GM19328 (cell line): ENCODE results near the gene EDN1.
"Not testable (repeated sequence)": the region's sequence is repeated elsewhere in the genome, so short reads cannot be mapped to it uniquely, and the experiment has no call there.

ENCODE experiments used
- ATAC-seq: cut with Tn5 transposase; IDR thresholded peaks from one replicate; pipeline ENCODE4 v1.9.1; 2021; ENCODE audit warnings: mild to moderate bottlenecking, moderate library complexity; ENCODE audit not compliant: unreplicated experiment

EDN1 gene

GRCh38 chr6:12293931-12294807 lies 4.0 kb downstream of the EDN1 start:
- no peak for ATAC-seq

DNA sequence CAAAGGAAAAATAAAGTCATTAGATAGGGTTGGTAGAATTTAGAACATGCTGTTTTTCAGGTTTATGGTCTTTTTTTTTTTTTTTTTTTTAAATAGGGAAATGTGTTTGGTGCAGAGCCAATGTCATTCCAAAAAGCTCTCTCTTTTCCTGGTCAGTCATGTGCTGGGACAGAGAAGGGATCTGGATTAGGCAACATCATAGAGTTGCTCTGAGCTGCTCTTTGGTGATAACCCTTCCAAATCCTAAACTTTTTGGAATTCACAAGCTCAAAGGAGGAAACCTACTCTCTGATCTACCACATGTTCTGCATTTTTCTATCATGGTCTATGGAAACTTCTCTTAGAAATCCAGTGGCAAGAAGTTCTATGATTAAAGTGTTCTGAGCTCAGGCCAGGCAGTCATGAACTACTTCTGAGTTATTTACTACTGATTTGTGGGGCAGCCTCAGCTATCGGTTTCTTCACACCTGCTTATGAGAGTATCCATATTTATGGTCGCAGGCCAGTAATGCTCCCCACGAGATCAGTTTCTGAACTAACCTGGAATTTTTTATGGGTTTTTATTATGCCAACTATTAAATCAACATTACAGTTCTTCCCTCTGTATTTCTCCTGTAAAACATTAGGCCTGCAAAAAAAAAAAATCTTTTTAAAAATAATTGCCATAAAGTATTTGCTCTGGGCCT lies 4.8 kb downstream of the EDN1 start:
- no peak for ATAC-seq

DNA sequence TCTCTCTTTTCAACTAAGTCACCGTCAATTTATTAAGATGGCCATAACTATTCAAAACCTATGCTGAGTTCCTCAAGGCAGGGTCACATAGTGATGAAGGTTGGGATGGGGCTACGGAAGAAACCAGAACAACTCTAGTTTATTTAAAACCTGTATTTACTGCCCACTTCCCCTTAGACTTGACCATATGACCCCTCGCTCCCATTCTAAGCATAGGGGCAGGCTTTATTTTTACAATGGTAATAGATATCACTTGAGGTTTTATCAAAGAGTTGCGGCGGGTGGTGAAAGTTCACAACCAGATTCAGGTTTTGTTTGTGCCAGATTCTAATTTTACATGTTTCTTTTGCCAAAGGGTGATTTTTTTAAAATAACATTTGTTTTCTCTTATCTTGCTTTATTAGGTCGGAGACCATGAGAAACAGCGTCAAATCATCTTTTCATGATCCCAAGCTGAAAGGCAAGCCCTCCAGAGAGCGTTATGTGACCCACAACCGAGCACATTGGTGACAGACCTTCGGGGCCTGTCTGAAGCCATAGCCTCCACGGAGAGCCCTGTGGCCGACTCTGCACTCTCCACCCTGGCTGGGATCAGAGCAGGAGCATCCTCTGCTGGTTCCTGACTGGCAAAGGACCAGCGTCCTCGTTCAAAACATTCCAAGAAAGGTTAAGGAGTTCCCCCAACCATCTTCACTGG lies 5.5 kb downstream of the EDN1 start:
- ATAC-seq: no peak

DNA sequence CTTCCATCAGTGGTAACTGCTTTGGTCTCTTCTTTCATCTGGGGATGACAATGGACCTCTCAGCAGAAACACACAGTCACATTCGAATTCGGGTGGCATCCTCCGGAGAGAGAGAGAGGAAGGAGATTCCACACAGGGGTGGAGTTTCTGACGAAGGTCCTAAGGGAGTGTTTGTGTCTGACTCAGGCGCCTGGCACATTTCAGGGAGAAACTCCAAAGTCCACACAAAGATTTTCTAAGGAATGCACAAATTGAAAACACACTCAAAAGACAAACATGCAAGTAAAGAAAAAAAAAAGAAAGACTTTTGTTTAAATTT lies 6.1 kb downstream of the EDN1 start:
- ATAC-seq: no peak

DNA sequence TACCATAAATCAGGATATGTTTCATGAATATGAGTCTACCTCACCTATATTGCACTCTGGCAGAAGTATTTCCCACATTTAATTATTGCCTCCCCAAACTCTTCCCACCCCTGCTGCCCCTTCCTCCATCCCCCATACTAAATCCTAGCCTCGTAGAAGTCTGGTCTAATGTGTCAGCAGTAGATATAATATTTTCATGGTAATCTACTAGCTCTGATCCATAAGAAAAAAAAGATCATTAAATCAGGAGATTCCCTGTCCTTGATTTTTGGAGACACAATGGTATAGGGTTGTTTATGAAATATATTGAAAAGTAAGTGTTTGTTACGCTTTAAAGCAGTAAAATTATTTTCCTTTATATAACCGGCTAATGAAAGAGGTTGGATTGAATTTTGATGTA lies 6.4 kb downstream of the EDN1 start:
- no peak for ATAC-seq

DNA sequence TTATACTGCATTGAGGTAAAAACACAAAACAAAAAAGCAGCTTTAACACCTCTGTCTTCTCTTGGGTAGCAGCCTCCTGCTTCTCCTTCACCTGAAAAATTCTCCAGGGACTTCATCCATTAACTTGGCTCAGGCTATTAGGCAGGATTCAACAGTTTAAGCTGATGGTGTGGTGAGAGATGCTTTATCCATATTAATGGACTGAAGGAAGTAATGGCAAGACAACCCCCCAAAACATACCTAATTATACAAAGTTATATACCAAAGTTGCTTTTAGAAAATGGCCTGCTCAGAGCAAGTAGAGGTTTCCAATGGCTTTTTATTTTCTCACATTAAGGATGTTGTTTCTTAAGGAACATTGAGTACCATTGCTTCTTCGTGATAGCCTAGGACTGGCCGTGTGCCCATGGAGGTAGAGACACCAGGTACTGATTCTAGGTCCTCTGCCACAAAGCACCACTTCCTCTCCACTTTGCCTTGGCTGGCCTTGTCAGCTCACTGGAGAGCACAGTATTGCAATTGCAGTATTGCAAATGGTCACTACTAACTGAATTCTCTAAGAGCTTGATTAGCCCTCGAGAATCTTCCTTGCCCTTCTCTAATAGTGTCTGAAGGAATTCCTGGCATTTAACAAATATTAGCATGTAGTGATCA lies 7.3 kb downstream of the EDN1 start:
- no peak for ATAC-seq

- ATAC-seq: no peak
Measured at GRCh38 chr6:12298017-12298978, 8.1 kb downstream of the EDN1 start.

GRCh38 chr6:12298995-12299394 lies 8.8 kb downstream of the EDN1 start:
- ATAC-seq: no peak

DNA sequence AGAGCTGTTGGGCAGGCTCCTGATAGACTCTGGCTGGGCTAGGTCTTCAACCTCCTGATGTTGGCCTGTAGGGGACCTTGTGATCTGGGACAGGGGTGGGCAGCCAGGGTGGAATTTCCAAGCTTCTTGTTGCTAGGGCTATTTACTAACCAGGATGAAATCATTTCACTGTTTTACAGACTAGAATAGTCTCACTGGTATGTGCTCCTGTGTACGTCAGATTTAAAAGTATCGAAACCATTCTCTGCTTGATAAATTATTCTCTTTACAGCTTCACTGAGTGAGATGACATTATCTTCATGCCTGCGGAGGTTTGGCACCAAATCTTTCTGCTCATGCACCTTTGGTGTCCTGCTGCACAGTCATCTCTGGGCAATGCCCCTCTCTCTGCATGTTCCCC lies 10.9 kb downstream of the EDN1 start:
- no peak for ATAC-seq

- ATAC-seq: no peak
Measured at GRCh38 chr6:12304487-12304886, 14.3 kb downstream of the EDN1 start.

- no peak for ATAC-seq
Measured at GRCh38 chr6:12309070-12309469, 18.9 kb downstream of the EDN1 start.

- ATAC-seq: no peak
Measured at GRCh38 chr6:12311106-12311505, 20.9 kb downstream of the EDN1 start.

- ATAC-seq: no peak
Measured at GRCh38 chr6:12312736-12313135, 22.6 kb downstream of the EDN1 start.

- ATAC-seq: no peak
Measured at GRCh38 chr6:12313306-12313991, 23.3 kb downstream of the EDN1 start.

DNA sequence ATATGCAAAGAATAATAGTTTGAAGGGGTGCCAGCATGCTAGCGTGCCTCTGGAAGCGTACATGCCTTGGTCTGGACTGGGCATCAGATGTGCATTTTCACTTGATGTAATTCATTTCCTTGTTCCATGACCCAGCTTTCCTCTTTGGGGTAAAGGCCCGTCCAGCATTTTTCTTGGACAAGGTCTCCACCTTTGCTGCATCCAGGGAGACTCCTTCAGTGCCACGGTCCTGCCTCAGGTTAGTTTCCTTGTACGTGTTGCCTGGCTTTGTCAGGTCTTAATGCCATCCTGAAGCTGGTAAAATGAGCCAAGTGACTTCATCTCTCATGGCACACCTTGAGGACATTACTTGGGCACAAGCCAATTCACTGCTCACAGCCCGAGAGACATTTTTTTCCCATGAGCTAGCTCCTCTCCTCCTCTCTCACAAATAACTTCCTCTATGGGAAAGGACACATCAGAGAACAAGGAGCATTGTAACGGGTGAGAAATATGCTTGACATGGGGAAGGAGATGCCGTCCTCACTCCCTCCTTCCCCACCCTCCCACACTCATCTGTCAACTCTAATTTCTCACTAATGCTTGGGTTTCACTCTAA lies 23.9 kb downstream of the EDN1 start:
- no peak for ATAC-seq

DNA sequence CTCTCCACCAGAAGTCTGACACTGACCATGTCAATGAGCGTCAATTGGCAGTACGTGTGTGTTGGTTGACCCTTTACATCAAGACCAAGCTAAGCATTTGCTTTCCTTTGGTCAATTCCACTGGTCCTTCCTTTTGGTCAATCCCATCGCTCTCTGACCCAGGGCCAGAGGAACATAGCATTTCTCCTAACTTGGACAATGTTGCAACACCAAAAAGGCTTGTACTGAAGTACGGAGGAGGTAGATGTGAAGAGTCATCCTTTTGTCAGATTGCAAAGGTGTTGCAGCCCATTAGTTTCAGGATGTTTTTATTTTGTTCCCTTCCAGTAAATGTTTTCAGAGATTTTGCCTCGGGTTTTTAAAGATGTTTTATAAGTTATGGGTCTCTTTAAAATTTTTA lies 24.6 kb downstream of the EDN1 start:
- no peak for ATAC-seq

- no peak for ATAC-seq
Measured at GRCh38 chr6:12315292-12316081, 25.3 kb downstream of the EDN1 start.

GRCh38 chr6:12318749-12319148 lies 28.6 kb downstream of the EDN1 start:
- no peak for ATAC-seq

DNA sequence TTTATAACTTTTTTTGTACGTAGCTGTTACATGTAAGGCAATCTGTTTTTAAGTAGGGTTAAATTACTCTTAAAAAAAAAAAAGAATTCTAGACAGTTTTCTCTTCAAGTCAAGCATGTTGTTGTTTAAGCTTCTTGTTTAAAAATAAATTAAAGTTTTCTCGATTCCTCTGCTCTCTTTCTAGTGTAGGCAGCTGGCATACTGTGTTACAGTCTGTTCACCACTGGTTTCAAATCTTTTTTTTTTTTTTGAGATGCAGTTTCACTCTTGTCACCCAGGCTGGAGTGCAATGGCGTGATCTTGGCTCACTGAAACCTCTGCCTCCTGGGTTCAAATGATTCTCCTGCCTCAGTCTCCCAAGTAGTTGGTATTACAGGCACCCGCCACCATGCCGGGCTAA lies 29.9 kb downstream of the EDN1 start:
- not testable (repeated sequence) for ATAC-seq
